Transverse colon (tissue), 4 donors: ENCODE data around the gene ADSL. TPM values are rescaled to one million over a fixed set of nuclear protein-coding genes. Genes with fewer than 3 reads are reported as not detected.
"Not testable (repeated sequence)": the region's sequence is repeated elsewhere in the genome, so short reads cannot be mapped to it uniquely, and the experiment has no call there.

ENCODE experiments used
- DNase-seq: peaks from one replicate; pipeline ENCODE4 v3.0.0-alpha.2; 2019
- H3K27ac ChIP-seq, 4 donors: fragments of 200-600 bp; sonication (generic); 2 replicates each; pipeline ENCODE4 v1.5.1; 2016 to 2018; ENCODE audit warnings: inconsistent platforms in 4 of 4
- H3K27me3 ChIP-seq: fragments of 200-600 bp; sonication (generic); 2 replicates; pipeline ENCODE4 v1.5.1; 2017; ENCODE audit warnings: inconsistent platforms
- H3K36me3 ChIP-seq, 4 donors: fragments of 200-600 bp; sonication (generic); 2 replicates each; pipeline ENCODE4 v1.5.1; 2017 to 2019; ENCODE audit warnings: inconsistent platforms in 4 of 4
- H3K4me1 ChIP-seq, 4 donors: fragments of 200-600 bp; sonication (generic); 2 replicates each; pipeline ENCODE4 v1.5.1; 2017 to 2020; ENCODE audit warnings: inconsistent platforms in 4 of 4
- H3K4me3 ChIP-seq, 4 donors: fragments of 200-600 bp; sonication (generic); 1 replicate in 1 of 4; 2 replicates in 3 of 4; pipeline versions ENCODE4 v1.5.1 to v1.6.1; 2017 to 2019; ENCODE audit warnings: inconsistent platforms in 4 of 4
- H3K9me3 ChIP-seq, 2 donors: fragments of 200-600 bp; sonication (generic); 2 replicates each; pipeline ENCODE4 v1.5.1; 2017 to 2019; ENCODE audit warnings: inconsistent platforms in 2 of 2
- EP300 ChIP-seq: sonication (generic); formaldehyde crosslinking; IDR thresholded peaks from one replicate; pipeline ENCODE4 v1.6.1; 2017; ENCODE audit warnings: antibody characterized with exemption, low read depth
- POLR2A ChIP-seq: fragments of 450-650 bp; IDR thresholded peaks from one replicate; pipeline ENCODE4 v1.6.1; 2016; ENCODE audit warnings: antibody characterized with exemption, mild to moderate bottlenecking, moderate library complexity
- POLR2AphosphoS5 ChIP-seq, 3 donors: sonication (generic); formaldehyde crosslinking; IDR thresholded peaks; one replicate each; pipeline ENCODE4 v1.6.1; 2016; ENCODE audit warnings: antibody characterized with exemption in 3 of 3
- WGBS, 2 donors: methylation state at CpG; one replicate each; pipeline ENCODE4 v1.1.5; 2018; ENCODE audit warnings: low coverage in 1 of 2; 5-methylcytosine and 5-hydroxymethylcytosine counted together
- in situ Hi-C, 4 donors: fragments of 200-750 bp; cut with MboI; loops; one replicate each; pipeline versions ENCODE4 v1.15.0 to v1.15.1; 2017; ENCODE audit warnings: low sequenced_read_pairs in 3 of 4, low pct_ligation_motif_present in 1 of 4, low pct_unique_long_range_greater_than_20kb in 1 of 4
- intact Hi-C: fragments of 100-400 bp; cut with DNase I; formaldehyde crosslinking; loops from one replicate; pipeline ENCODE4 v1.15.1; 2023; ENCODE audit warnings: low total_unique reads
- total RNA-seq, 4 donors: library from RNA; depleted of rRNA; stranded (reverse); fragments of >200 nt; gene quantifications; one replicate each; pipeline ENCODE4 v1.1.0, GENCODE V29; 2016
- TF ChIP-seq, protein P1 (sequence below), 5 experiments: fragments of 200-600 bp in 3 of 5; fragments of 450-650 bp in 2 of 5; sonication (generic) in 3 of 5; IDR thresholded peaks; 1 replicate in 2 of 5; 2 replicates in 3 of 5; pipeline ENCODE4 v1.5.1; 2016 to 2017; ENCODE audit warnings: antibody characterized with exemption in 5 of 5, inconsistent platforms in 3 of 5, mild to moderate bottlenecking in 2 of 5, moderate library complexity in 1 of 5

ADSL gene
- total RNA-seq, 4 donors from 2014 or later: 13.5 to 70.7 (median 41.8) TPM

GRCh38 chr22:40368836-40369235 is 22.5 kb downstream of the ADSL start:
- TF ChIP-seq, protein P1, sequence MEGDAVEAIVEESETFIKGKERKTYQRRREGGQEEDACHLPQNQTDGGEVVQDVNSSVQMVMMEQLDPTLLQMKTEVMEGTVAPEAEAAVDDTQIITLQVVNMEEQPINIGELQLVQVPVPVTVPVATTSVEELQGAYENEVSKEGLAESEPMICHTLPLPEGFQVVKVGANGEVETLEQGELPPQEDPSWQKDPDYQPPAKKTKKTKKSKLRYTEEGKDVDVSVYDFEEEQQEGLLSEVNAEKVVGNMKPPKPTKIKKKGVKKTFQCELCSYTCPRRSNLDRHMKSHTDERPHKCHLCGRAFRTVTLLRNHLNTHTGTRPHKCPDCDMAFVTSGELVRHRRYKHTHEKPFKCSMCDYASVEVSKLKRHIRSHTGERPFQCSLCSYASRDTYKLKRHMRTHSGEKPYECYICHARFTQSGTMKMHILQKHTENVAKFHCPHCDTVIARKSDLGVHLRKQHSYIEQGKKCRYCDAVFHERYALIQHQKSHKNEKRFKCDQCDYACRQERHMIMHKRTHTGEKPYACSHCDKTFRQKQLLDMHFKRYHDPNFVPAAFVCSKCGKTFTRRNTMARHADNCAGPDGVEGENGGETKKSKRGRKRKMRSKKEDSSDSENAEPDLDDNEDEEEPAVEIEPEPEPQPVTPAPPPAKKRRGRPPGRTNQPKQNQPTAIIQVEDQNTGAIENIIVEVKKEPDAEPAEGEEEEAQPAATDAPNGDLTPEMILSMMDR (IDR thresholded peaks at IDR 0.05): no peak
- TF ChIP-seq POLR2A (no peak), POLR2AphosphoS5 (IDR thresholded peaks at IDR 0.05) (no peak), EP300 (no peak)
- no peak overlapping the region for H3K4me3 ChIP-seq
- no peaks in the 10 kb centered on the region for H3K9me3 ChIP-seq
- 92 to 97% methylated on average over 3 of the region's 3 CpGs for WGBS, 2 donors
- H3K36me3 ChIP-seq: peaks cover 0 to 27% (median 6%) of the 10 kb centered on the region in 4 donors
- H3K27me3 ChIP-seq: no peaks in the 10 kb centered on the region
- peak overlapping the region in 2 of 4 donors; percentile 41 to 62 for H3K27ac ChIP-seq
- intact Hi-C loops (no loop called here), in situ Hi-C loops (loop anchor here in 3 of 4 donors (25.0 kb wide), 1 partner anchor 832 kb away; the partner anchor contains the start of gene RPS19BP1 (in 3 of the 3))
- DNase-seq: no peak
- H3K4me1 ChIP-seq: peaks cover 0 to 34% (median 15%) of the 10 kb centered on the region in 4 donors

- no peak overlapping the region for H3K27ac ChIP-seq
- H3K4me1 ChIP-seq: peaks cover 0 to 24% (median 8%) of the 10 kb centered on the region in 4 donors
- no peaks in the 10 kb centered on the region for H3K9me3 ChIP-seq
- in situ Hi-C loops (loop anchor here in 3 of 4 donors (25.0 kb wide), 1 partner anchor 837 kb away; the partner anchor contains the start of gene RPS19BP1 (in 3 of the 3)), intact Hi-C loops (no loop called here)
- no peak overlapping the region for H3K4me3 ChIP-seq
- H3K36me3 ChIP-seq: no peaks in the 10 kb centered on the region
- TF ChIP-seq EP300: no peak
- TF ChIP-seq, protein P1 (IDR thresholded peaks at IDR 0.05): no peak
- TF ChIP-seq POLR2A: no peak
- TF ChIP-seq POLR2AphosphoS5 (IDR thresholded peaks at IDR 0.05): no peak
- H3K27me3 ChIP-seq: no peaks in the 10 kb centered on the region
- WGBS, 2 donors: 86% methylated on average over 8 of the region's 8 CpGs; no CpG with 5 or more reads in 1 of the 2 donors
- DNase-seq: no peak
These were observed 28.3 kb downstream of the ADSL start for GRCh38 chr22:40374567-40374966.

DNA sequence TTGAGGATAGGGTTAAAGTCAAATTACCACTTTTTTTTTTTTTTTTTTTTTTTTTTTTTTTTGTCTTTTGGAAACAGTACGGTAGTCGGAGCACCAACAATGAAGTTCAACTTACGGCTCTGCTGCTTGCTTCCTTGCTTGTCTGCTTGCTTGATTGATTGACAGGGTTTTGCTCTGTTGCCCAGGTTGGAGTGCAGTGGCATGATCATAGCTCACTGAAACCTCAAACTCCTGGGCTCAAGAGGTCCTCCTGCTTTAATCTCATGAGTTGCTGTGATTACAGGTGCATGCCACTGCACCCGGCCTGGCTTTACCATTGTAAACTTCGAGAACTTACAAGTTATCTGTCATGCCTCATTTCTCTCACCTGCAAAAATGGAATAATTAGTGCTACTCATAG is 29.8 kb downstream of the ADSL start:
- H3K27me3 ChIP-seq: no peaks in the 10 kb centered on the region
- TF ChIP-seq POLR2A (no peak), POLR2AphosphoS5 (IDR thresholded peaks at IDR 0.05) (no peak), EP300 (no peak)
- TF ChIP-seq, protein P1 (IDR thresholded peaks at IDR 0.05): no peak
- WGBS, 2 donors: 74 to 98% methylated on average over 5 of the region's 5 CpGs
- intact Hi-C loops: no loop called here
- H3K9me3 ChIP-seq: no peaks in the 10 kb centered on the region
- no peak overlapping the region for H3K4me3 ChIP-seq
- H3K4me1 ChIP-seq: peaks cover 0 to 17% (median 8%) of the 10 kb centered on the region in 4 donors
- H3K27ac ChIP-seq: no peak overlapping the region
- DNase-seq: no peak
- H3K36me3 ChIP-seq: no peaks in the 10 kb centered on the region
- in situ Hi-C loops: no loop called here

GRCh38 chr22:40377931-40378330 is 31.6 kb downstream of the ADSL start:
- no peaks in the 10 kb centered on the region for H3K36me3 ChIP-seq
- H3K27me3 ChIP-seq: no peaks in the 10 kb centered on the region
- H3K4me1 ChIP-seq: peaks cover 0 to 4% (median under 1%) of the 10 kb centered on the region in 4 donors
- no peak for DNase-seq
- H3K4me3 ChIP-seq: no peak overlapping the region
- WGBS, 2 donors: 94 to 100% methylated on average over 2 of the region's 2 CpGs
- intact Hi-C loops (no loop called here), in situ Hi-C loops (no loop called here)
- TF ChIP-seq EP300: no peak
- TF ChIP-seq, protein P1 (IDR thresholded peaks at IDR 0.05): no peak
- H3K9me3 ChIP-seq: no peaks in the 10 kb centered on the region
- H3K27ac ChIP-seq: no peak overlapping the region

DNA sequence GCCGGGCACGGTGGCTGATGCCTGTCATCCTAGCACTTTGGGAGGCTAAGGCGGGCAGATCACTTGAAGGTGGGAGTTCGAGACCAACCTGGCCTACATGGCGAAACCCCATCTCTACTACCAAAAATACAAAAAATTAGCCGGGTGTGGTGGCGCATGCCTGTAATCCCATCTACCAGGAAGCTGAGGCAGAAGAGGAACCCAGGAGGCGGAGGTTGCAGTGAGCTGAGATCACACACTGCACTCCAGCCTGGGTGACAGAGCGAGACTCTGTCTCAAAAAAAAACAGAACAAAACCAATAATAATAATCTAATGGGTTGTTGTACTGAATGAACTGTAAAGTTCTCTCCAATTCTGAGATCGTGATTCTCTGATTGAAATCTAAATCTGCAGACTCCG is 32.1 kb downstream of the ADSL start:
- H3K4me1 ChIP-seq, in situ Hi-C loops, DNase-seq, H3K27ac ChIP-seq, H3K36me3 ChIP-seq, intact Hi-C loops, H3K27me3 ChIP-seq, H3K9me3 ChIP-seq, H3K4me3 ChIP-seq: not testable (repeated sequence)
- WGBS, 2 donors: 92 to 95% methylated on average over 7 to 11 of the region's 11 CpGs
